WTC11 (cell line): ENCODE results near the gene DPF1.

ENCODE experiments used
- ATF6 ChIP-seq: sonication (generic); formaldehyde crosslinking; IDR thresholded peaks from 2 replicates; pipeline ENCODE4 v1.8.1; 2023; ENCODE audit warnings: mild to moderate bottlenecking, missing genetic modification reagents
- CDX4 ChIP-seq: fragments of 250-450 bp; sonication (Bioruptor Pico); IDR thresholded peaks from 2 replicates; pipeline ENCODE4 v1.9.0; 2021; ENCODE audit warnings: moderate library complexity, mild to moderate bottlenecking, inconsistent platforms, borderline replicate concordance
- CREM ChIP-seq: sonication (generic); formaldehyde crosslinking; IDR thresholded peaks from 2 replicates; pipeline ENCODE4 v1.8.1; 2022; ENCODE audit warnings: mild to moderate bottlenecking, missing genetic modification reagents, moderate library complexity
- CTCF ChIP-seq: fragments of 200-600 bp; IDR thresholded peaks from 2 replicates; pipeline ENCODE4 v1.8.0; 2022; ENCODE audit warnings: antibody characterized with exemption
- IRF2 ChIP-seq: sonication (generic); formaldehyde crosslinking; IDR thresholded peaks from 2 replicates; pipeline ENCODE4 v1.8.0; 2022; ENCODE audit warnings: low read depth, missing genetic modification reagents, borderline replicate concordance
- NR3C1 ChIP-seq: sonication (generic); formaldehyde crosslinking; conservative IDR thresholded peaks from 2 replicates; pipeline ENCODE4 v1.8.1; 2023; ENCODE audit warnings: low read depth, mild to moderate bottlenecking, missing genetic modification reagents
- RORB ChIP-seq: fragments of 250-450 bp; sonication (Bioruptor Pico); IDR thresholded peaks from 2 replicates; pipeline ENCODE4 v1.9.0; 2021; ENCODE audit warnings: mild to moderate bottlenecking
- TCF7 ChIP-seq: sonication (generic); formaldehyde crosslinking; IDR thresholded peaks from 2 replicates; pipeline ENCODE4 v1.8.0; 2022; ENCODE audit warnings: mild to moderate bottlenecking, low read depth, missing genetic modification reagents, moderate library complexity
- TF ChIP-seq, protein P1 (sequence below): sonication (generic); formaldehyde crosslinking; IDR thresholded peaks from 2 replicates; pipeline ENCODE4 v1.8.1; 2023; ENCODE audit warnings: mild to moderate bottlenecking, missing genetic modification reagents, borderline replicate concordance
- TF ChIP-seq, protein P2 (sequence below): sonication (generic); formaldehyde crosslinking; IDR thresholded peaks from 2 replicates; pipeline ENCODE4 v1.8.1; 2023; ENCODE audit warnings: mild to moderate bottlenecking, missing genetic modification reagents, moderate library complexity

GRCh38 chr19:38223119-38223523 lies 901 bp downstream of the DPF1 start:
- TF ChIP-seq CTCF (no peak), RORB (CRISPR knock-in tag) (no peak), TCF7 (CRISPR knock-in tag) (no peak), IRF2 (no peak), CREM (CRISPR knock-in tag) (no peak), NR3C1 (CRISPR knock-in tag) (no peak), CDX4 (CRISPR knock-in tag) (no peak), ATF6 (CRISPR knock-in tag) (no peak)
- TF ChIP-seq, protein P1, sequence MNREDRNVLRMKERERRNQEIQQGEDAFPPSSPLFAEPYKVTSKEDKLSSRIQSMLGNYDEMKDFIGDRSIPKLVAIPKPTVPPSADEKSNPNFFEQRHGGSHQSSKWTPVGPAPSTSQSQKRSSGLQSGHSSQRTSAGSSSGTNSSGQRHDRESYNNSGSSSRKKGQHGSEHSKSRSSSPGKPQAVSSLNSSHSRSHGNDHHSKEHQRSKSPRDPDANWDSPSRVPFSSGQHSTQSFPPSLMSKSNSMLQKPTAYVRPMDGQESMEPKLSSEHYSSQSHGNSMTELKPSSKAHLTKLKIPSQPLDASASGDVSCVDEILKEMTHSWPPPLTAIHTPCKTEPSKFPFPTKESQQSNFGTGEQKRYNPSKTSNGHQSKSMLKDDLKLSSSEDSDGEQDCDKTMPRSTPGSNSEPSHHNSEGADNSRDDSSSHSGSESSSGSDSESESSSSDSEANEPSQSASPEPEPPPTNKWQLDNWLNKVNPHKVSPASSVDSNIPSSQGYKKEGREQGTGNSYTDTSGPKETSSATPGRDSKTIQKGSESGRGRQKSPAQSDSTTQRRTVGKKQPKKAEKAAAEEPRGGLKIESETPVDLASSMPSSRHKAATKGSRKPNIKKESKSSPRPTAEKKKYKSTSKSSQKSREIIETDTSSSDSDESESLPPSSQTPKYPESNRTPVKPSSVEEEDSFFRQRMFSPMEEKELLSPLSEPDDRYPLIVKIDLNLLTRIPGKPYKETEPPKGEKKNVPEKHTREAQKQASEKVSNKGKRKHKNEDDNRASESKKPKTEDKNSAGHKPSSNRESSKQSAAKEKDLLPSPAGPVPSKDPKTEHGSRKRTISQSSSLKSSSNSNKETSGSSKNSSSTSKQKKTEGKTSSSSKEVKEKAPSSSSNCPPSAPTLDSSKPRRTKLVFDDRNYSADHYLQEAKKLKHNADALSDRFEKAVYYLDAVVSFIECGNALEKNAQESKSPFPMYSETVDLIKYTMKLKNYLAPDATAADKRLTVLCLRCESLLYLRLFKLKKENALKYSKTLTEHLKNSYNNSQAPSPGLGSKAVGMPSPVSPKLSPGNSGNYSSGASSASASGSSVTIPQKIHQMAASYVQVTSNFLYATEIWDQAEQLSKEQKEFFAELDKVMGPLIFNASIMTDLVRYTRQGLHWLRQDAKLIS (CRISPR knock-in tag) = no peak
- TF ChIP-seq, protein P2, sequence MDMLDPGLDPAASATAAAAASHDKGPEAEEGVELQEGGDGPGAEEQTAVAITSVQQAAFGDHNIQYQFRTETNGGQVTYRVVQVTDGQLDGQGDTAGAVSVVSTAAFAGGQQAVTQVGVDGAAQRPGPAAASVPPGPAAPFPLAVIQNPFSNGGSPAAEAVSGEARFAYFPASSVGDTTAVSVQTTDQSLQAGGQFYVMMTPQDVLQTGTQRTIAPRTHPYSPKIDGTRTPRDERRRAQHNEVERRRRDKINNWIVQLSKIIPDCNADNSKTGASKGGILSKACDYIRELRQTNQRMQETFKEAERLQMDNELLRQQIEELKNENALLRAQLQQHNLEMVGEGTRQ (CRISPR knock-in tag) = no peak
